Endometrium (tissue), 2 donors: ENCODE measurements around the gene ZNF783.
"Not testable (repeated sequence)": the region's sequence is repeated elsewhere in the genome, so short reads cannot be mapped to it uniquely, and the experiment has no call there.

ENCODE experiments used
- FAIRE-seq: peaks from 2 replicates; lab custom pipeline; 2012; peaks lifted over from hg19 to GRCh38; lab: Jason Lieb, UNC
- donor health status: control.
- donor health status: control.

Gene ZNF783

GRCh38 chr7:149330914-149331567 lies 69.0 kb downstream of the ZNF783 start:
- FAIRE-seq, result no peak

DNA sequence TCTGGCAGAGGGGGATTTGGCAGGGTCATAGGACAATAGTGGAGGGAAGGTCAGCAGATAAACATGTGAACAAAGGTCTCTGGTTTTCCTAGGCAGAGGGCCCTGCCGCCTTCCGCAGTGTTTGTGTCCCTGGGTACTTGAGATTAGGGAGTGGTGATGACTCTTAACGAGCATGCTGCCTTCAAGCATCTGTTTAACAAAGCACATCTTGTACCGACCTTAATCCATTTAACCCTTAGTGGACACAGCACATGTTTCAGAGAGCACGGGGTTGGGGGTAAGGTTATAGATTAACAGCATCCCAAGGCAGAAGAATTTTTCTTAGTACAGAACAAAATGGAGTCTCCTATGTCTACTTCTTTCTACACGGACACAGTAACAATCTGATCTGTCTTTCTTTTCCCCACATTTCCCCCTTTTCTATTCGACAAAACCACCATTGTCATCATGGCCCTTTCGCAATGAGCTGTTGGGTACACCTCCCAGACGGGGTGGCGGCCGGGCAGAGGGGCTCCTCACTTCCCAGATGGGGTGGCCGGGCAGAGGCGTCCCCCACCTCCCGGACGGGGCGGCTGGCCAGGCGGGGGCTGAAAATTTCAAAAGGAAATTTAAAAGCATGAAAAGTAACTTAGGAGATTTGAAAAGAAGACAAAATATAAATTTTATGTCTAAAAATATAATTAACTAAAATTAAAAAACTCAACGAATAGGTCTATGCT lies 70.8 kb downstream of the ZNF783 start:
- not testable (repeated sequence) for FAIRE-seq

DNA sequence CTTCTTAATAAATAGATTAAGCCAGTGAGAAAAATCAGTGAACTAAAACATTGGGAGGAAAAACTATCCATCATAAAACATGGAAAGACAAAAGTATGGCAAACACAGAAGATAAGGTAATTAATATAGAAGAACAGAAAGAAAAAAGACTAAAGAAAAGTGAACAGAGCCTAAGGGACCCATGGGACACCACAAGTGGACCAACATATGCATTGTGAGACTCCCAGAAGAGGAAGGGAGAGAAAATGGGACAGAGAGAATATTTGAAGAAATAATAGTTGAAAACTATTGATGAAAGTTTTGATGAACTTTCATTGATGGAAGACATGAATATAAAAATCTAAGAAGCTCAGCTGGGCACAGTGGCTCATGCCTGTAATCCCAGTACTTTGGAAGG lies 71.3 kb downstream of the ZNF783 start:
- no peak for FAIRE-seq

DNA sequence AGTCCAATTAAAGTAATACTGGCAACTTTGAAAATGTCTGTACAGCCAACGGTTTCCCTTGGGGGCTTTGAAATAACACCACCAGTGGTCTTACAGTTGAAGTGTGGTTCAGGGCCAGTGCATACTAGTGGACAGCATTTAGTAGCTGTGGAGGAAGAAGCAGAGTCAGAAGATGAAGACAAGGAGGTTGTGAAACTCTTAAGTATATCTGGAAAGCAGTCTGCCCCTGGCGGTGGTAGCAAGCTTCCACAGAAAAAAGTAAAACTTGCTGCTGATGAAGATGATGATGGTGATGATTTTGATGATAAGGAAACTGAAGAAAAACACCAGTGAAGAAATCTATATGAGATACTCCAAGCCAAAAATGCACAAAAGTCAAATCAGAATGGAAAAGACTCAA lies 72.2 kb downstream of the ZNF783 start:
- no peak for FAIRE-seq
